Ishikawa (cell line): ENCODE data around the gene RNLS.

Experiments
- CREB1 ChIP-seq: IDR thresholded peaks from 2 replicates; pipeline ENCODE4 v1.6.1; 2012; ENCODE audit warnings: low read depth
- EGR1 ChIP-seq: IDR thresholded peaks from 2 replicates; pipeline ENCODE4 v1.6.1; 2012
- EP300 ChIP-seq: IDR thresholded peaks from 2 replicates; pipeline ENCODE4 v1.6.1; 2012; ENCODE audit warnings: borderline replicate concordance
- MAX ChIP-seq: IDR thresholded peaks from 2 replicates; pipeline ENCODE4 v1.6.1; 2012
- NFIC ChIP-seq: IDR thresholded peaks from 2 replicates; pipeline ENCODE4 v1.6.1; 2012
- RAD21 ChIP-seq: IDR thresholded peaks from 2 replicates; pipeline ENCODE4 v1.6.1; 2012; ENCODE audit warnings: low read depth
- REST ChIP-seq: IDR thresholded peaks from 2 replicates; pipeline ENCODE4 v1.6.1; 2012; ENCODE audit warnings: low read depth, mild to moderate bottlenecking
- TAF1 ChIP-seq: IDR thresholded peaks from 2 replicates; pipeline ENCODE4 v1.6.1; 2012; ENCODE audit warnings: low read depth, mild to moderate bottlenecking
- TEAD4 ChIP-seq: IDR thresholded peaks from 2 replicates; pipeline ENCODE4 v1.6.1; 2012
- YY1 ChIP-seq: IDR thresholded peaks from 2 replicates; pipeline ENCODE4 v1.6.1; 2012; ENCODE audit warnings: low read depth
- TF ChIP-seq, protein P1 (sequence below): IDR thresholded peaks from 2 replicates; pipeline ENCODE4 v1.6.1; 2012

- no peak for TF ChIP-seq REST
- TF ChIP-seq, protein P1, sequence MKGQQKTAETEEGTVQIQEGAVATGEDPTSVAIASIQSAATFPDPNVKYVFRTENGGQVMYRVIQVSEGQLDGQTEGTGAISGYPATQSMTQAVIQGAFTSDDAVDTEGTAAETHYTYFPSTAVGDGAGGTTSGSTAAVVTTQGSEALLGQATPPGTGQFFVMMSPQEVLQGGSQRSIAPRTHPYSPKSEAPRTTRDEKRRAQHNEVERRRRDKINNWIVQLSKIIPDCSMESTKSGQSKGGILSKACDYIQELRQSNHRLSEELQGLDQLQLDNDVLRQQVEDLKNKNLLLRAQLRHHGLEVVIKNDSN = no peak
- no peak for TF ChIP-seq EGR1
- no peak for TF ChIP-seq CREB1
- no peak for TF ChIP-seq RAD21
- no peak for TF ChIP-seq MAX
- TF ChIP-seq YY1 = no peak
- TF ChIP-seq TEAD4 = no peak
- no peak for TF ChIP-seq TAF1
- no peak for TF ChIP-seq EP300
- TF ChIP-seq NFIC = no peak
Measured at GRCh38 chr10:88245974-88246511, 337.1 kb downstream of the RNLS start.
